ENCODE measurements around the gene PIR.

The PIR gene

DNA sequence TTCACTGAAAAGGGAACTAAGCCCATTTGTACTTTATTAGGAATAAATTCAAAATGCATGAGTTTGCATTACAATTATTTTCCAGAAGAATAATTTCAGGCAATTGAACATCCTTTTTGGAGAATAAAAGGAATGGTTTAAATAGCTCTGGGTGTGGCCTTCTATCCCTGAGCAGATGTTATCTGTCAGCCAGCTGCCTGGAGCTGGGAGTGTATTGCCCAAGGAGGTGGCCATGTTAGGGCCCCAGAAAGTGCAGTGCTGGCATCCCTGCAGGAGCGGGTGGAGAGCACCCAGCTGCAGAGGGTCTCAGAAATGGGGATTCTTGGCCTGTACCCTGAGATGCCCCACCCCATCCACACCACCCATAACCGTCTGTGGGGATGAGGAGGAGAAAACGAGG, 87.3 kb downstream of the PIR start:
- Histone ChIP-seq H3K4me1 (ENCODE audit: control insufficient read depth, insufficient read depth, low read length) (no peaks in the 10 kb centered on the region), H3K27me3 (ENCODE audit: control insufficient read depth, insufficient read depth, low read length) (no peaks in the 10 kb centered on the region), H3K36me3 (ENCODE audit: control insufficient read depth, insufficient read depth, low read length) (no peaks in the 10 kb centered on the region), H3K27ac (ENCODE audit: low read depth, low read length) (no peak overlapping the region), H3K4me3 (ENCODE audit: low read length) (no peak overlapping the region), H3K9ac (ENCODE audit: low read length) (no peak overlapping the region)

DNA sequence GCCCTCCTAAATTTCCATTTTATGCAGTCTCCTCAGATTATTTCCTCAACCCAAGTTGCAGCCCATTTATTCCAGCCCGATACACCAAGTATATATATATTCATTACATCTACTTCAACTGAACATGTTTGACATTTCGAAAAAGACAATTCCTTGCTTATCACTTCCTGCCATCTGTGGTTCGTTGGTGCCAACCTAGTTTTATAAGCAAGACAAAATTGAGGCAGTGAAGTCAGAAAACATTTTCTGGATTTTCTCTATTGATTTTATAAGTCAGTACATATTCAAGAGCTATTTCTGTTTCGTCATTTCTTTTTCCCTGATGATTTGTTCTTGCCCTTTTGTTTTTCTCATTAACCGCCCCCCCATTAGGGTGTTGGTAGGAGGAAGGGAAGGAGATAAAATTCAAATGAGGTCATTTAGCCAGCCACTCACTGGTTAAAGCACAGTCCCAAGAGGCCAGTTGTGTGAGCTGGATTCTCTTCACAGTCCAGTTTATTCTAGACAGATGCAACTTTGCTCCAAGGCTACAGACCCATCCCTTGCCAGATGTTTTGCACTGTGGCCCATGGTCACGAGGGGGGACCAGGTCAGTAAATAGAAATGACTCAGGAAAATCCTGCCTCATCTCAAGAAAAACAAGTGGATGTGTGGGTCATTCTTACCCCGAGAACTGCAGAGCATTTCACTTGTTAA, 88.6 kb downstream of the PIR start:
- Histone ChIP-seq H3K4me3 (ENCODE audit: low read length) (no peak overlapping the region), H3K4me1 (ENCODE audit: control insufficient read depth, insufficient read depth, low read length) (no peaks in the 10 kb centered on the region), H3K9ac (ENCODE audit: low read length) (no peak overlapping the region), H3K36me3 (ENCODE audit: control insufficient read depth, insufficient read depth, low read length) (no peaks in the 10 kb centered on the region), H3K27me3 (ENCODE audit: control insufficient read depth, insufficient read depth, low read length) (no peaks in the 10 kb centered on the region), H3K27ac (ENCODE audit: low read depth, low read length) (no peak overlapping the region)

DNA sequence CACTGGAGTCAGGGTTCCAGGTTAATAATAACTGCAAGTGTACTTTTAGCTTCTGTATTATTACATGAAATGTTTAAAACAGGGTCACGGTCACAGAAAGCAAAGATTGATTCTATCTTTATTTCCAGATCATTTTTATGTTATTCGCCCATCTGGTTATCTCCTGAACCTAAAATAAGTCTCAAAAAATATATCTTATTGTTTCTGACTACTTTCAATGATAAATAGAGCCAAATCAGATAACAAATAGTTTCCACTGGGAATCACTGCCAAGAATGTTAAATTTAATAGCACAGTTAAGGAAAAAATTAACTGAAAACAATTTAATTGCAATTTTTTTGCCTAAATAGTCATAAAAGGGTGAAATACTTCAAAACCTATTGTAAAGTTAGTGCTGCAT, 91.8 kb downstream of the PIR start:
- Histone ChIP-seq H3K9ac (ENCODE audit: low read length) (no peak overlapping the region), H3K27ac (ENCODE audit: low read depth, low read length) (no peak overlapping the region), H3K27me3 (ENCODE audit: control insufficient read depth, insufficient read depth, low read length) (no peaks in the 10 kb centered on the region), H3K4me3 (ENCODE audit: low read length) (no peak overlapping the region), H3K4me1 (ENCODE audit: control insufficient read depth, insufficient read depth, low read length) (no peaks in the 10 kb centered on the region), H3K36me3 (ENCODE audit: control insufficient read depth, insufficient read depth, low read length) (no peaks in the 10 kb centered on the region)

DNA sequence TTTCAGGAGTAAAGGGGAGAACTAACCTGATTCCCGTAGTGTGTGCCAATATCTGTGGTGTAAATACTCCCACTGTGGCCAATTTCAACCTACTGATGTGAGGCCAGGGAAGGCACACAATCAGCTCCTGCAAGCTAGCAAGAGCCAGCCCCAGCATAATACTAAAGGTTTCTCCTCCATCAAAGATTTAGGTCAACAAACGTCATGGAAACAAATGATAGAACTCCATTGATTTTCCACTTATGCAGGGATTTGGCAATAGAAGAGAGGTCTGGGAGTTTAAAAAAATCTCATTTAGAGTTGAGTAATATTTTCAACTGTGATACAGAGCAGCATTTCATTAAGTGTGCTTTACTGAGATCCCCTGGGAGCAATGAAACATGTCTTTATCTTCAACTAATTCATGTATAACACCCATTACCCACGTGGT, 93.2 kb downstream of the PIR start:
- no peaks in the 10 kb centered on the region for H3K4me1 ChIP-seq (ENCODE audit: control insufficient read depth, insufficient read depth, low read length)
- H3K4me3 ChIP-seq (ENCODE audit: low read length) = no peak overlapping the region
- no peaks in the 10 kb centered on the region for H3K36me3 ChIP-seq (ENCODE audit: control insufficient read depth, insufficient read depth, low read length)
- no peak overlapping the region for H3K9ac ChIP-seq (ENCODE audit: low read length)
- no peak overlapping the region for H3K27ac ChIP-seq (ENCODE audit: low read depth, low read length)
- H3K27me3 ChIP-seq (ENCODE audit: control insufficient read depth, insufficient read depth, low read length) = no peaks in the 10 kb centered on the region

DNA sequence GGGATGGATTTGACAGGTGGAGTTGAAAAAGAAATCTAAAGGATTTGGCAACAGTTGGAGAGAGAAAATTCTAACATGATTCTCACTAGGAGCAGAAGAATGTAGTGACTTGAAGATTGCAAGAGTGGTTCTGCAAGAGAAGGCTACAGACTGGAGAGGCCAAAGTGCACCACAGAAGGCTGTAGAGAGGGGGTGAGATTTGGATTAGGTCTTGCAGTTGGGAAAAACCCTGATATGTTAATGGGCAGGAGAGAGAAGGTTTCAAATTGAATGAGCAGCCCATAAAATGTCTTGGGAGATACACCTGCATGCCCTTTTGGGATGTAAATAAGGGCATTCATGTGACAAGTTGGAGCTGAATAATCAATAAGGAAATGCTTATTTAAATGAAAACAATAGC, 94.3 kb downstream of the PIR start:
- no peaks in the 10 kb centered on the region for H3K27me3 ChIP-seq (ENCODE audit: control insufficient read depth, insufficient read depth, low read length)

DNA sequence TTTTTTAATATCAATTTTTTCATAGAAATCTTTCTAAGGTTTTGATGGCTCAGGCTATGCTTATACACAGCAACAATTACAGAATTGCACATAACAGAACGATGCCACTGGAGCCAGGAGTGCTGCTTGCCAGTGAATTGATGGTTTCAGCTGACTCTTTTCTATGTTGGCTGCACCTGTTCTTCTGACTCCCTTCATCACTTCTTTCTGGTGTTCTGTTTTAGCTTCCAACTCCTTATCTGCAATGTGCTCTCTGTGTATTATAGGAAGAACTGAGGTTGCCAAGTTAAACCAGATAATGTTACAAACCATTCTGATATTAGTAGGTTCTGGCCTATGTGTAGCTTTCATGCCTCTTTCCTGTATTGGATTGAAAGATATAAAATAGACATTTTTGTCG, 97.3 kb downstream of the PIR start:
- no peak overlapping the region for H3K9ac ChIP-seq (ENCODE audit: low read length)
- no peaks in the 10 kb centered on the region for H3K27me3 ChIP-seq (ENCODE audit: control insufficient read depth, insufficient read depth, low read length)
- H3K4me3 ChIP-seq (ENCODE audit: low read length) = no peak overlapping the region
- H3K27ac ChIP-seq (ENCODE audit: low read depth, low read length) = no peak overlapping the region
- H3K36me3 ChIP-seq (ENCODE audit: control insufficient read depth, insufficient read depth, low read length) = no peaks in the 10 kb centered on the region
- H3K4me1 ChIP-seq (ENCODE audit: control insufficient read depth, insufficient read depth, low read length) = no peaks in the 10 kb centered on the region

More for the DNA sequence above, 94.3 kb downstream of the PIR start:
- no peak overlapping the region for H3K4me3 ChIP-seq (ENCODE audit: low read length)
- H3K9ac ChIP-seq (ENCODE audit: low read length) = no peak overlapping the region
- no peaks in the 10 kb centered on the region for H3K4me1 ChIP-seq (ENCODE audit: control insufficient read depth, insufficient read depth, low read length)
- H3K27ac ChIP-seq (ENCODE audit: low read depth, low read length) = no peak overlapping the region
- H3K36me3 ChIP-seq (ENCODE audit: control insufficient read depth, insufficient read depth, low read length) = no peaks in the 10 kb centered on the region

DNA sequence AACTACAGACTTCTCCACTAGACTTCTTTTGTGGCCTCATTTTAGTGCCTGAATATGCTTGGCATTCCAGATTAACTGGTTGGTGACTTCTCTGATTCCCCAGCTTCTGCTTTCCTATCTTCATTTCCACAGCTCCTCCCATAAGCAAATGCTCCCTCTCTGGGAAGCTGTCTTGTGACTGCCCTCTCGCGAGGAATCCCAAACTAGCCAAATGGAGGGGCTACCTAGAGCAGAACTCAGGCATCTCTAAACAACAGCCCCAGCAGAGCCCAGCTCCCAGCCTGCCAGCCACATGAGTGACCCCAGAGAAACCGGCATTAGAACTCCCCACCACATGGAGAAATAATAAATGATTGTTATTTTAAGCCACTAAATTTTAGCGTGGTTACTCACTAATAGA, 101.3 kb downstream of the PIR start:
- H3K4me3 ChIP-seq (ENCODE audit: low read length) = no peak overlapping the region
- no peak overlapping the region for H3K9ac ChIP-seq (ENCODE audit: low read length)
- H3K27me3 ChIP-seq (ENCODE audit: control insufficient read depth, insufficient read depth, low read length) = no peaks in the 10 kb centered on the region
- H3K36me3 ChIP-seq (ENCODE audit: control insufficient read depth, insufficient read depth, low read length) = no peaks in the 10 kb centered on the region
- no peak overlapping the region for H3K27ac ChIP-seq (ENCODE audit: low read depth, low read length)
- H3K4me1 ChIP-seq (ENCODE audit: control insufficient read depth, insufficient read depth, low read length) = no peaks in the 10 kb centered on the region

DNA sequence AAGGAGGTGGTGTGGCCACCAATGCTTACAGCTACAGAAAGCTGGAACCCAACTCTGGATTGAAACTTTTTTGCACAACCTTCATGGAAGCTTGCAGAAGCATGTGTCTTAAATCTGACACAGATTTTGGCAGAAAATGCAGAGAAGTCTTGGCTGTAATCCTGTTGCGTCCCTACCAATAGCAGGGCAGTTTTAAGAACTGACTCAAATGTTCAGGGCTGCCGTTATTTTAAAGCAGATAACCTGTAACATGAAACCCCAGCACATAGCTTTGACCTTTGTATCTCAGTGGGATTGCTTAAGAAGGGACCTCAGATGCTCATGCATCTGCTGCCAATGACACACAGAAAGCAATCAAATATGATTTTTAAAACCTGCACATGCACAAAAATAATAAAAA, 108.8 kb downstream of the PIR start, which contains the start of gene VEGFD:
TSS of gene VEGFD (minus strand) at position 110 of the 400 bp plus-strand sequence. CDS start 467 bp downstream, outside the sequence.
- H3K27me3 ChIP-seq (ENCODE audit: control insufficient read depth, insufficient read depth, low read length) = no peaks in the 10 kb centered on the region
- no peak within 1 kb of the TSS for H3K4me3 ChIP-seq (ENCODE audit: low read length)
- no peaks in the 10 kb centered on the region for H3K4me1 ChIP-seq (ENCODE audit: control insufficient read depth, insufficient read depth, low read length)
- no peak within 1 kb of the TSS for H3K27ac ChIP-seq (ENCODE audit: low read depth, low read length)
- H3K9ac ChIP-seq (ENCODE audit: low read length) = no peak within 1 kb of the TSS
- H3K36me3 ChIP-seq (ENCODE audit: control insufficient read depth, insufficient read depth, low read length) = no peaks in the 10 kb centered on the region

DNA sequence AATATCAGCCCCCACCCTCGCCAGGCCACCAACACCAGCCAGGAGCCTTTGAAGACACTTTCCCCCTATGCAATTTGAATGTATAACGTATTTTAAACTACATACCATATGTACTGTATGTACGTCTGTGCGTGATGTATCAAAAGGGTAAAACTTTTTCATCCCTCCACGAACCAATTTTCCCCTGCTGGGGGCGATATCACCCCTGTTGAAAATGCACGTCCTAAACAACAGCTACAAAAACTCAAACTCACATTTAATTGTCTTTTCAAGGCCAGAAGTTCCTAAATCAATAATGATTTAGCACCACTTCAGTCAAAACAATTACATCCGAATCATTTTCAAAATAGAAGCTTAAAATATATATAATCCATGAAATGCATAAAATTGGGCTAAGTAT, 110.3 kb downstream of the PIR start:
- Histone ChIP-seq H3K4me3 (ENCODE audit: low read length) (no peak overlapping the region), H3K27me3 (ENCODE audit: control insufficient read depth, insufficient read depth, low read length) (no peaks in the 10 kb centered on the region), H3K9ac (ENCODE audit: low read length) (no peak overlapping the region), H3K27ac (ENCODE audit: low read depth, low read length) (no peak overlapping the region), H3K4me1 (ENCODE audit: control insufficient read depth, insufficient read depth, low read length) (no peaks in the 10 kb centered on the region), H3K36me3 (ENCODE audit: control insufficient read depth, insufficient read depth, low read length) (no peaks in the 10 kb centered on the region)

DNA sequence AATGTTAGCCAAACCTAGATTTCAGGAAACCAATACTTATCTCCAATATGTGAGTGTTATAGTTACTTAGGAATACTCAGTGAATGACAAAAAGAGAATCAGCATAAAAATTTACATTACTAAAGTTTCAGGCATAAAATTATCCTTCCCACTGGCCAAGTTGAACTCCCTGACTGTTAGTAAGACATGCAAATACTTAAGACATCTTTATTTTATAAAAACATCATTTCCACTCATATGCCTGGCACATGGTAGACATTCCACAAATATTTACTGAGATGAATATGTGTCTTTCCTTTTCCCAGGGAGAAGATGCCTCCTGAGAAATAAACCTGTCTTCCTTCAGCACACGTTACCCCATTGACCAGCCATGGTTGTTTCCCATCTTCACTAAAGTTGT, 116.2 kb downstream of the PIR start:
- Histone ChIP-seq H3K27ac (ENCODE audit: low read depth, low read length) (no peak overlapping the region), H3K4me1 (ENCODE audit: control insufficient read depth, insufficient read depth, low read length) (no peaks in the 10 kb centered on the region), H3K36me3 (ENCODE audit: control insufficient read depth, insufficient read depth, low read length) (no peaks in the 10 kb centered on the region), H3K9ac (ENCODE audit: low read length) (no peak overlapping the region), H3K27me3 (ENCODE audit: control insufficient read depth, insufficient read depth, low read length) (no peaks in the 10 kb centered on the region), H3K4me3 (ENCODE audit: low read length) (no peak overlapping the region)

DNA sequence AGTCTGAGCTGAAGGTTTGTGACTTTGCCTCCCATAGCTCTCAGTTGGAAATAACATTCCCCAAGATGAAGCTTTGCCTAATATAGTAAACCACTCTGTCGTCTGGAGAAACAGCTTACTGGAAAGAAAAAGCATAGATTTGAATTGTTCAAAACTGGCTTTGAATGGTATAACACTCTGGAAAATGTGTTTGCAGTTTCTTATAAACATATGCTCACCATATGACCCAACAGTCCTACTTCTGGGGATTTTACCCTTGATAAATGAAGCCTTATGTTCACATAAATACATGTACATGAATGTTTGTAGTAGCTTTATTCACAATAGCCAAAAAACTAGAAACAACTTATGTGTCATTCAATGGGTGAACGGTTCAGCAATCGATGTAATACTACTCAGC, 119.2 kb downstream of the PIR start:
- H3K36me3 ChIP-seq (ENCODE audit: control insufficient read depth, insufficient read depth, low read length) = no peaks in the 10 kb centered on the region
- H3K9ac ChIP-seq (ENCODE audit: low read length) = no peak overlapping the region
- H3K27me3 ChIP-seq (ENCODE audit: control insufficient read depth, insufficient read depth, low read length) = no peaks in the 10 kb centered on the region
- H3K4me3 ChIP-seq (ENCODE audit: low read length) = no peak overlapping the region
- H3K27ac ChIP-seq (ENCODE audit: low read depth, low read length) = no peak overlapping the region
- H3K4me1 ChIP-seq (ENCODE audit: control insufficient read depth, insufficient read depth, low read length) = no peaks in the 10 kb centered on the region

DNA sequence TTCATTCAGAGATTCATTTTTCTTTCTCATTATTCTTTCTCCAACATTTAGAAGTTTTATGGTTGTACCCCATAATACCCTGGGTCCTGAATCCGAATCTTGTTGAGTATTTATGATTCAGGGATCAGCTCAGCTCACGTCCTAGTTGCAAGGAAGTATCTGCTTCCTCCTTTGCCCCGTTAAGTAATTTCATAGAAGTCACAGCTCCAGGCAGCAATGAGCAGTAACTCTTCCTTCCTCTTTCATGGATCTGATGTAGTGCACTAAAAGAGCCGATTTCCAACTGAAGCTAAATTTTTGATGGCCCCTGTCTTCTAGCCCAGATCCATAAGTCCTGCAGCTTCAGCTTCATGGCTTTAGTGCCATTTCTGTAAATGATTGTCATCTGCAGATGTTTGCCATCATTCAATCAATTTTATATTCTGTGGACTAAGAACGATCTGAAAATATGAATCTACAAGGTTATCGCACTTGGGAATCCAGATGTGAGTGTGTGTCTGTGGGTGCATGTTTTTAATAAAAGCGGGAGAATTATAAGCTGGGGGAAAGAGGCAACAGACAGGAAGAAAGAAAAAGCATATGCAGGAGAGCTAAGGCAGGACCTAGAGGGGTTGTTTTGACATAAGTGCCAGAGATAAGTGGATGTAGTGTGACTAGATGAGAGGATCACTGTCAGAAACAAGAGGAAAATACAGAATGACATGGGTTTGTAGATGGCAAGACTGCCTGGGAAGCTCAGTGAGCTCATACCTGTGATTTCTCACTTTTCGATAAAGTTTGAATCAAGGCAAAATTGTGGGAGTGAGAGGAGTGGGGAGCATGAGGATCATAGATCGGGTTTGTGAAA, 126.4 kb downstream of the PIR start:
- Histone ChIP-seq H3K4me1 (ENCODE audit: control insufficient read depth, insufficient read depth, low read length) (no peaks in the 10 kb centered on the region), H3K27me3 (ENCODE audit: control insufficient read depth, insufficient read depth, low read length) (no peaks in the 10 kb centered on the region)

DNA sequence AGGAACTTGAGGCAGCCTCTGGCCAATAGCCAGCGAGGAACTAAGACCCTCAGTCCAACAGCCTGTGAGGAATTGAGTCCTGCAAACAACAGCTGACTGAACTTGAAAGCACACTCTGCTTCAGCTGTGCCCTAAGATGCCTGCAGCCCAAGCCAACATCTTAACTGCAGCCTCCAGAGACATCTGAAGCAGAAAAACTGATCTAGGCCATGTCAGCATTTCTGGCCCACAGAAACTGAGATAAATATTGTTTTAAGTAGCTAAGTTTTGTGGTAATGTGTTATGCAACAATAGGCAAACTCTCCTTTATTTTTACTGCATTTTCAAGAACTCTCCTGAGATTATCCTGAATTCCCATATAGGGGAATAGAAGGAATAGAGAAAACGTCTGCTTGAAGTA, 133.4 kb downstream of the PIR start:
- no peaks in the 10 kb centered on the region for H3K36me3 ChIP-seq (ENCODE audit: control insufficient read depth, insufficient read depth, low read length)
- no peaks in the 10 kb centered on the region for H3K27me3 ChIP-seq (ENCODE audit: control insufficient read depth, insufficient read depth, low read length)
- no peak overlapping the region for H3K9ac ChIP-seq (ENCODE audit: low read length)
- no peak overlapping the region for H3K4me3 ChIP-seq (ENCODE audit: low read length)
- no peak overlapping the region for H3K27ac ChIP-seq (ENCODE audit: low read depth, low read length)
- no peaks in the 10 kb centered on the region for H3K4me1 ChIP-seq (ENCODE audit: control insufficient read depth, insufficient read depth, low read length)

More for the DNA sequence above, 126.4 kb downstream of the PIR start:
- H3K9ac ChIP-seq (ENCODE audit: low read length) = no peak overlapping the region
- no peak overlapping the region for H3K4me3 ChIP-seq (ENCODE audit: low read length)
- H3K27ac ChIP-seq (ENCODE audit: low read depth, low read length) = no peak overlapping the region
- no peaks in the 10 kb centered on the region for H3K36me3 ChIP-seq (ENCODE audit: control insufficient read depth, insufficient read depth, low read length)

Measured in rectal smooth muscle tissue (tissue), 1 donor.